Left lobe of liver (tissue), 2 donors: Measurements from ENCODE around the gene ALDH1L1. TPM values are rescaled to one million over a fixed set of nuclear protein-coding genes. Genes with fewer than 3 reads are reported as not detected.
"Not testable (repeated sequence)": the region's sequence is repeated elsewhere in the genome, so short reads cannot be mapped to it uniquely, and the experiment has no call there.

Experiments used
- ATAC-seq: fragments of 200-7000 bp; cut with Tn5 transposase; one replicate; pipeline ENCODE4 v1.9.1; 2020; ENCODE audit warnings: mild to moderate bottlenecking, moderate library complexity
- DNase-seq: peaks from one replicate; pipeline ENCODE4 v3.0.0-alpha.2; 2020; ENCODE audit warnings: low spot score
- total RNA-seq: library from RNA; stranded (reverse); gene quantifications from one replicate; pipeline ENCODE4 v1.2.1, GENCODE V29; 2021
- donor health status: DM: no; HTN: no; CAD: no; lungs with moderate emphysema.
- donor health status: DM: no; HTN: yes; CAD: no.

ALDH1L1 gene
- total RNA-seq, 1 donor from 2014 or later, result 492 TPM

- DNase-seq (no peak), ATAC-seq (no peak)
Measured at GRCh38 chr3:126087552-126088175, 92.7 kb downstream of the ALDH1L1 start.

- ATAC-seq (no peak), DNase-seq (no peak)
Measured at GRCh38 chr3:126085841-126086240, 94.5 kb downstream of the ALDH1L1 start.

- ATAC-seq (no peak), DNase-seq (no peak)
Measured at GRCh38 chr3:126085276-126085675, 95.1 kb downstream of the ALDH1L1 start.

- DNase-seq (no peak), ATAC-seq (no peak)
Measured at GRCh38 chr3:126084768-126085180, 95.6 kb downstream of the ALDH1L1 start.

- ATAC-seq, result peak; percentile 96
- peak; percentile 94 for DNase-seq
Measured at GRCh38 chr3:126083913-126084767, 96.2 kb downstream of the ALDH1L1 start, which contains the start of gene SLC41A3. TSS of gene SLC41A3 (minus strand) at chr3:126084124. CDS start at chr3:126068219, 15,905 bp downstream.

- ATAC-seq (peak; percentile 67), DNase-seq (peak; percentile 60)
Measured at GRCh38 chr3:126083511-126083912, 96.9 kb downstream of the ALDH1L1 start.

GRCh38 chr3:126083138-126083445, 97.3 kb downstream of the ALDH1L1 start:
- ATAC-seq, result no peak
- DNase-seq, result no peak

- no peak for ATAC-seq
- no peak for DNase-seq
Measured at GRCh38 chr3:126082362-126083137, 97.8 kb downstream of the ALDH1L1 start.

- ATAC-seq, result no peak
Measured at GRCh38 chr3:126081618-126082361, 98.6 kb downstream of the ALDH1L1 start.

GRCh38 chr3:126080970-126081369, 99.4 kb downstream of the ALDH1L1 start:
- DNase-seq, result no peak
- ATAC-seq, result no peak

More at GRCh38 chr3:126081618-126082361, 98.6 kb downstream of the ALDH1L1 start:
- DNase-seq, result no peak

GRCh38 chr3:126078866-126079265, 101.5 kb downstream of the ALDH1L1 start:
- no peak for ATAC-seq
- no peak for DNase-seq

- no peak for ATAC-seq
- no peak for DNase-seq
Measured at GRCh38 chr3:126077754-126078153, 102.6 kb downstream of the ALDH1L1 start.

- no peak for DNase-seq
- ATAC-seq, result no peak
Measured at GRCh38 chr3:126076140-126076539, 104.2 kb downstream of the ALDH1L1 start.

GRCh38 chr3:126070146-126070545, 110.2 kb downstream of the ALDH1L1 start:
- DNase-seq (no peak), ATAC-seq (no peak)

- ATAC-seq (no peak), DNase-seq (no peak)
Measured at GRCh38 chr3:126067959-126068358, 112.4 kb downstream of the ALDH1L1 start.

- not testable (repeated sequence) for ATAC-seq, DNase-seq
Measured at GRCh38 chr3:126066676-126067075, 113.7 kb downstream of the ALDH1L1 start.

- no peak for ATAC-seq
- DNase-seq, result no peak
Measured at GRCh38 chr3:126065876-126066275, 114.5 kb downstream of the ALDH1L1 start.

GRCh38 chr3:126064627-126065258, 115.6 kb downstream of the ALDH1L1 start:
- ATAC-seq (no peak), DNase-seq (no peak)

GRCh38 chr3:126063358-126063965, 116.9 kb downstream of the ALDH1L1 start:
- no peak for DNase-seq
- ATAC-seq, result no peak
